Measurements from ENCODE around the gene SPATA21. TPM values are rescaled to one million over a fixed set of nuclear protein-coding genes. Genes with fewer than 3 reads are reported as not detected.

SPATA21 gene
- total and polyA plus RNA-seq, 10 of the 15 experiments (the other 5 are each of a cell fraction or from before 2014, with no cell fraction given) = 0.05 to 1.1 (median 0.24) TPM; not detected in 1

- TF ChIP-seq HSF1 (IDR thresholded peaks at IDR 0.05; ENCODE audit: low read depth, low read length) (peak; percentile 88; the same call in 1 of the 2 replicates), RUNX3 (IDR thresholded peaks at IDR 0.05; ENCODE audit: low read length) (peak; percentile 81), FOXK2 (IDR thresholded peaks at IDR 0.05) (no peak), YY1 (IDR thresholded peaks at IDR 0.05; ENCODE audit: low read depth, low read length) (peak; percentile 90), EP300 (IDR thresholded peaks at IDR 0.05; ENCODE audit: borderline replicate concordance in 1 of 2, control insufficient read depth in 1 of 2, low read depth in 2 of 2, low read length in 2 of 2) (no peak), ASH2L (IDR thresholded peaks at IDR 0.05; ENCODE audit: borderline replicate concordance, low read depth) (0 out of 2 replicates have a peak, but pooled peaks have one; percentile 27), RELA (IDR thresholded peaks at IDR 0.05; ENCODE audit: borderline replicate concordance, partially characterized antibody) (peak; percentile 52), STAT1 (conservative IDR thresholded peaks at IDR 0.05) (0 out of 2 replicates have a peak, but pooled peaks have one; percentile 42), RFX5 (IDR thresholded peaks at IDR 0.05; ENCODE audit: low read depth, low read length) (no peak), IKZF2 (IDR thresholded peaks at IDR 0.05) (peak in 1 of 2 experiments; percentile 39; a peak in 1 of 4 replicates), ZZZ3 (IDR thresholded peaks at IDR 0.05; ENCODE audit: control insufficient read depth, insufficient read length, low read depth) (no peak), BCL11A (IDR thresholded peaks at IDR 0.05; ENCODE audit: low read depth, low read length) (no peak), ZBTB4 (CRISPR knock-in tag; IDR thresholded peaks at IDR 0.05) (no peak), SUPT20H (IDR thresholded peaks at IDR 0.05; ENCODE audit: borderline replicate concordance, control insufficient read depth, low read depth, low read length) (no peak), CHD2 (IDR thresholded peaks at IDR 0.05; ENCODE audit: borderline replicate concordance, low read depth, low read length) (peak; percentile 56; the same call in 1 of the 2 replicates), TCF12 (IDR thresholded peaks at IDR 0.05; ENCODE audit: low read depth, low read length) (0 out of 2 replicates have a peak, but pooled peaks have one; percentile 14), SMAD1 (IDR thresholded peaks at IDR 0.05; ENCODE audit: low read depth, partially characterized antibody) (peak; percentile 42), IKZF1 (conservative IDR thresholded peaks at IDR 0.05) (peak; percentile 93), SMAD5 (IDR thresholded peaks at IDR 0.05; ENCODE audit: low read depth) (peak; percentile 66; the same call in 1 of the 2 replicates)
- TF ChIP-seq, protein P1, sequence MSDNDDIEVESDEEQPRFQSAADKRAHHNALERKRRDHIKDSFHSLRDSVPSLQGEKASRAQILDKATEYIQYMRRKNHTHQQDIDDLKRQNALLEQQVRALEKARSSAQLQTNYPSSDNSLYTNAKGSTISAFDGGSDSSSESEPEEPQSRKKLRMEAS (IDR thresholded peaks at IDR 0.05; ENCODE audit: low read depth, low read length) = peak; percentile 97
- TF ChIP-seq, protein P2, sequence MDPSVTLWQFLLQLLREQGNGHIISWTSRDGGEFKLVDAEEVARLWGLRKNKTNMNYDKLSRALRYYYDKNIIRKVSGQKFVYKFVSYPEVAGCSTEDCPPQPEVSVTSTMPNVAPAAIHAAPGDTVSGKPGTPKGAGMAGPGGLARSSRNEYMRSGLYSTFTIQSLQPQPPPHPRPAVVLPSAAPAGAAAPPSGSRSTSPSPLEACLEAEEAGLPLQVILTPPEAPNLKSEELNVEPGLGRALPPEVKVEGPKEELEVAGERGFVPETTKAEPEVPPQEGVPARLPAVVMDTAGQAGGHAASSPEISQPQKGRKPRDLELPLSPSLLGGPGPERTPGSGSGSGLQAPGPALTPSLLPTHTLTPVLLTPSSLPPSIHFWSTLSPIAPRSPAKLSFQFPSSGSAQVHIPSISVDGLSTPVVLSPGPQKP (IDR thresholded peaks at IDR 0.05; ENCODE audit: low read depth, low read length) = peak; percentile 82
- TF ChIP-seq, protein P3, sequence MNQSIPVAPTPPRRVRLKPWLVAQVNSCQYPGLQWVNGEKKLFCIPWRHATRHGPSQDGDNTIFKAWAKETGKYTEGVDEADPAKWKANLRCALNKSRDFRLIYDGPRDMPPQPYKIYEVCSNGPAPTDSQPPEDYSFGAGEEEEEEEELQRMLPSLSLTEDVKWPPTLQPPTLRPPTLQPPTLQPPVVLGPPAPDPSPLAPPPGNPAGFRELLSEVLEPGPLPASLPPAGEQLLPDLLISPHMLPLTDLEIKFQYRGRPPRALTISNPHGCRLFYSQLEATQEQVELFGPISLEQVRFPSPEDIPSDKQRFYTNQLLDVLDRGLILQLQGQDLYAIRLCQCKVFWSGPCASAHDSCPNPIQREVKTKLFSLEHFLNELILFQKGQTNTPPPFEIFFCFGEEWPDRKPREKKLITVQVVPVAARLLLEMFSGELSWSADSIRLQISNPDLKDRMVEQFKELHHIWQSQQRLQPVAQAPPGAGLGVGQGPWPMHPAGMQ (IDR thresholded peaks at IDR 0.05; ENCODE audit: borderline replicate concordance) = no peak
These were observed 3.5 kb upstream of the SPATA21 start, which contains the start of gene NECAP2 (continued) for GRCh38 chr1:16440470-16441281.

All from GM12878 (cell line).